ENCODE measurements around the gene UBE2O.

Gene UBE2O

GRCh38 chr17:76442341-76443338, 10.3 kb downstream of the UBE2O start:
- no peak for DNase-seq (ENCODE audit: low read depth, low spot score)
- no peak overlapping the region for H3K27ac ChIP-seq

- no peak for DNase-seq (ENCODE audit: low read depth, low spot score)
- H3K27ac ChIP-seq: no peak overlapping the region
Measured at GRCh38 chr17:76441686-76442340, 11.1 kb downstream of the UBE2O start.

GRCh38 chr17:76440751-76441362, 12.1 kb downstream of the UBE2O start:
- no peak for DNase-seq (ENCODE audit: low read depth, low spot score)
- no peak overlapping the region for H3K27ac ChIP-seq

- DNase-seq (ENCODE audit: low read depth, low spot score): no peak
- H3K27ac ChIP-seq: no peak overlapping the region
Measured at GRCh38 chr17:76439314-76439928, 13.5 kb downstream of the UBE2O start.

DNA sequence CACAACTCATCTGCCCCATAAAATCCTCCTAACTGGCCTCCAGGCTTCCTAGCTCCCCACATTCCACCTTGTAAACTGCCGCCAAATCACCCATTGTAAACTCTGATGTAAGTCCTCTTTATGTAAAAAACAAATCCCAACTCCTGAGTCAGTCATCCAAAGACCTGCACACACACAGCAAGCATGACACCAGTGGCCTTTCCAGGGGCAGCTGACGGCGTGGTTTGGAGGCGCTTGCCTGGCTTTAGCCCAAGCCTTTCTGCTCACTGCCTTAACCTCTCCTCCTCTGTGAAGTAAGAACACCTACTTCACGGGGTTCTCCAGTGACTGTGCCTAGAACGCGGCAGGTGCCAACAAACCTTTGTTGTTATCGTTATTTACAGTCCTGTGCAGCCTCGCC, 14.0 kb downstream of the UBE2O start:
- no peak for DNase-seq (ENCODE audit: low read depth, low spot score)
- no peak overlapping the region for H3K27ac ChIP-seq

DNA sequence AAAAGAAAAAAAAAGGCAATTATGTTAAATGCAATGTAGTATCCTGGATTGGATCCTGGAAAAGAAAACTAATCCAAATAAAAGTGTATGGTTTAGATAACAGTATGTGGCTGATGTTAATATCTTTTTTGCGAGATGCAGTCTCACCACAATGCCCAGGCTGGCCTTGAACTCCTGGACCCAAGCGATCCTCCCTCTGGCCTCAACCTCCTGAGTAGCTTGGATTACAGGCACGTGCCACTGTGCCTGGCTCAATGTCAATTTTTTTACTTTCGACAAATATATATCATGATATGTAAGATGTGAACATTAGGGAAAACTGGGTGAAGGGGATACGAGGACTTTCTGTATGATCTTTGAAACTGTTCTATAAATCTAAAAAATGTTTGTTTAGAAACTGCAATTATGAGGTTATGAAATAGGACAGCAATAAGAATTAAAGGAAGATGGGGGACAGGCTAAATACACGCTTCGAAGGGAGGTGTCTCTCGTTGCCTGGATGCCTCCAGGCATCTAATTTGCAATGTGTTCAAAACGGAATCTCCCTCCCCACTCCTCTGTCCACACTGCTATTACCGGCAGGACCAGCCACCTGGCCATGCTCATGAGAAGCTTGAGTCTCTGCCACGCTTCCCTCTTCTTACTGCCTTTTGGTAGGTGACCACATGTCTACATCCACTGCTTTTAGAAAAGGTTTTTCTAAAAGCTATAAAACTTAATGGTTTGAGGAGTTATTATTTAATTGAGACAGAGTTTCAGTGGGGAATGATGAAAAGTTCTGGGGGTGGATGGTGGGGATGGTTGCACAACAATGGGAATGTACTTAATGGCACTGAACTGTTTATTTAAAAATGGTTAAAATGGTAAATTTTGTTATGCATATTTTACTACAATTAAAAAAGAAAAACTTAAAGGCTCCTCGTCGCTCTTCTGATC, 15.2 kb downstream of the UBE2O start:
- H3K27ac ChIP-seq: no peak overlapping the region
- DNase-seq (ENCODE audit: low read depth, low spot score): no peak

DNA sequence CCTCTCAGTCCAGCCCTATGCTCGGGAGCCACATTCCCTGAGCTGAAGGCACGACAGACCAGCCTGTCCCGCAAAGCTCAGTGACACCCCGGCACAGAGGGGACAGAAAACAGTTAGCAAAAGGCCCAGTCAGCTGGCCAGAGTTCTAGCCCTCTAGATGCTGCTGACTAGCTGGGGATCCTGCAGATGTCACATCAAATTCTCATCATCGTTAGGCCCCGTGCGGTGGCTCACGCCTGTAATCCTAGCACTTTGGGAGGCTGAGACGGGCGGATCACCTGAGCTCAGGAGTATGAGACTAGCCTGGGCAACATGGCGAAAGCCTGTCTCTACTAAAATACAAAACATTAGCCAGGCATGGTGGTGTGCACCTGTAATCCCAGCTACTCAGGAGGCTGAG, 17.2 kb downstream of the UBE2O start:
- H3K27ac ChIP-seq: no peak overlapping the region
- DNase-seq (ENCODE audit: low read depth, low spot score): no peak

DNA sequence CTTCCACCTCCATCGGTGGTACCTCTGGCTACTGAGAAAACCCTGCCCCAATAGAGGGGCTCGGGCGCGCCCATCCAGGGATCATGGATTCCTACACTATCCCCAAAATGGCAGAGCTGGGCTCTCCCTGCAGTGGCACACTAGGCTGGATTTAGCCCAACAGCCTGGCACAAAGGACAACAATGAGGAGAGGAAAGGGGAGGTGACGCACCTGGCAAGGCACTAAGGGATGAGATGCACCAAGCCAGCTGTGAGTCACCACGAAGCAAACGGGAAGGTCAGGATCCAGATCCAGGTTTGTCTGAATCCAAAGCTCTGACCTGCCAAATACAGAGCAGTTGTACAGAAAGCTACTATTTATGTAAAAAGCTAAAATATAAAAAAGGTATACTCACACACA, 18.1 kb downstream of the UBE2O start:
- DNase-seq (ENCODE audit: low read depth, low spot score): no peak
- H3K27ac ChIP-seq: no peak overlapping the region

DNA sequence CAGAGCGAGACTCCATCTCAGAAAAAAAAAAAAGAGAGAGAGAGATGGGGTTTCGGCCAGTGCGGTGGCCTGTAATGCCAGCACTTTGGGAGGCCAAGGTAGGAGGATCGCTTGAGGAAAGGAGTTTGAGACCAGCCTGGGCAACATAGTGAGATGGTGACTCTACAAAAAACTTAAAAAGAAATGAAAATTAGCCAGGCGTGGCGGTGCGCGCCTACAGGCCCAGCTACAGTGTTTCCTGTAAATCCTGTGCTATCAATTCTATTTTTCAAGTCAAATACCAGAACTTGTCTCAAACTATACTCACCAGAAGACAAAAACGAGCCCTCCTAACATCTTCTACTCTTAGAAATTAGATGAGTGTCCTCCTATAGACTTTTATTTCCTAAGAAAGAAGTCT, 19.3 kb downstream of the UBE2O start:
- no peak for DNase-seq (ENCODE audit: low read depth, low spot score)

GRCh38 chr17:76432712-76433336, 20.1 kb downstream of the UBE2O start:
- no peak overlapping the region for H3K27ac ChIP-seq
- no peak for DNase-seq (ENCODE audit: low read depth, low spot score)

More for the DNA sequence above, 19.3 kb downstream of the UBE2O start:
- no peak overlapping the region for H3K27ac ChIP-seq

DNA sequence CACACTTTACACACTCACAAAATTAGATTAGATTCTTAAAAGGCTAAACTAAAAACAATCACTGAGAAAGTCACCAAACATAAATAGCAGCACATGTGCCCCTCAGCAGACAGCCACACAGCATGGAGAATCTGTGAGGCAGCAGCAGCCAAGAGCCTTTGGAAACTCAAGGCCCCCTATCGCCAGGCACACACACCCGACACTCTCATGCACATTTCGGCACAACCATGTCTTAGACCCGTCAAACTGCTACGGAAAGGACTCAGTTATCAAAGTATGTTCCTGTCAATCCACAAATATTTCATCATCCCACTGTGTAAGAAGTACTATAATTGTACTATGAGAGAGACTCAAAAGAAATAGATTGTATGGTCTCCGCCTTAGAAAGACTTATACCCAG, 20.9 kb downstream of the UBE2O start:
- no peak for DNase-seq (ENCODE audit: low read depth, low spot score)
- no peak overlapping the region for H3K27ac ChIP-seq

- no peak for DNase-seq (ENCODE audit: low read depth, low spot score)
- no peak overlapping the region for H3K27ac ChIP-seq
Measured at GRCh38 chr17:76431509-76431908, 21.4 kb downstream of the UBE2O start.

- no peak for DNase-seq (ENCODE audit: low read depth, low spot score)
- no peak overlapping the region for H3K27ac ChIP-seq
Measured at GRCh38 chr17:76428511-76428910, 24.4 kb downstream of the UBE2O start.

DNA sequence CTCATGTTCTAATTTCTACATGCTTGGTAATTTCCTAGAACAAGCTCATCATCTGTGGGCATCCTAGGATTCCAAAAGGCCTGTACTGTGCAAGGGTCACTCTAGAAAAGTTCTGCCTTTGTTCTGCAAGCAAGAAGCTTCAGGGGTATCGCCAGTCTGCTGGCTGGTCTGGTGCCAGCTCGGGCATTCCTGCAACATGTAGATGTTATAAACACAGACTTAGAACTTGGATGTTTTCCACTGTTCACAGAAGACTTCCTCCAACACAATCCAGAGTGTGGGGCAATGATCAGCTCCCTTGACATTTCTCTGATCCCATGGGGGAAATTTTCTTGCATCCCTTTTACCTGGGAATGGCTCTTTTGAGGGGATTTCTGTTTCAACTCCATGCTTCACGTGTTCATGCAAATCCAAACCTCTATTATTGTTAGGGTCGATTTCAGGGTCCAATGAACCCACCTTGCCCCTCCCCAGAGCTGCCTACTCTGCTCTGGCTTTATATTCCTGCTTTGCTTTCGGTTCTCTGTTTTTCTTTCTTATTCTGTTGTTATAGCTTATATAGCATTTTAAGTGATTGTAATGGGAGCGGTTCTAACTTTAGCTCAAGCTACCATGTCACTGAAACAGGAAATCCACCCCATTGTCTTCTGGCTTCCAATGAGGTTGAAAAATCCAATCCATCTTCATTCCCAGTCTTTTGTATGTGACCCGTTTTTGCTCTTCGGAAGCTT, 25.3 kb downstream of the UBE2O start:
- no peak overlapping the region for H3K27ac ChIP-seq
- DNase-seq (ENCODE audit: low read depth, low spot score): no peak

- H3K27ac ChIP-seq: no peak overlapping the region
- DNase-seq (ENCODE audit: low read depth, low spot score): no peak
Measured at GRCh38 chr17:76426853-76427252, 26.1 kb downstream of the UBE2O start.

DNA sequence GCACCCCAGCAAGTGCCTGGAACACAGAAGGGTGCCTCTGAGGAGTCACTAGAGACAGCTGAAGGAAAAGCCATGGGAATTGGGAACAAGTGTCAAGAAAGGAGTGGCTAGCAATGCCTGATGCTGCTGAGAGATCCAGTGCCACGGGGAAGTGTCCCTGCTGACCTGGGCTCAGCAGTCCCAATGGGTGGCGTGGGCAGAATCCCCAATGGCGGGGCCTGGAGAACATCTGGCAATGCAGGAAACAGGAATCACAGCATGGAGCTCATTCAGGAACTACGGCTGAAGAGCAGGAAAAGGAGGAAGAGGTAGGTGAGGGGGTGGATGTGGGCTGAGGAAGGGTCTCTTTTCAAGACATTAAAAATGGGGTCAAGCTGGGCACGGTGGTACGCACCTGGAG, 30.1 kb downstream of the UBE2O start:
- H3K27ac ChIP-seq: no peak overlapping the region
- DNase-seq (ENCODE audit: low read depth, low spot score): no peak

DNA sequence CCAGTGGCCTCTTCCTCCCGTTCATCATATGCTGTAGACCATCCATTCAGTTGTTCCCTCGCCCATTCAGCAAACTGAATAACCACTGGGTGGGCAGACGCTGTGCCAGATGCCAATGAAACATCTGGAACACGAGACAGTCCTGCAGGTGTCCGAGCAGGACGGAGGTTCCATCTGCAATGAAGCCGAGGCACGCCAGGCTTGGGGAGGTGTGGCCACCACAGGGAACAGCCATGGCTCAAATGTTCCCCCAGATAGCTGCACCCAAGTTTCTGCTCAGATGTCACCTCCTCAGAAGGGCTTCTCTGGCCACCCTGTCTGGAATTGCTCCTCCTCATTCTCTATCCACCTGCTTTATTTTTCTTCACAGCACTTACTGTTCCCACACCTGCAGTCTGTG, 30.5 kb downstream of the UBE2O start:
- H3K27ac ChIP-seq: no peak overlapping the region
- DNase-seq (ENCODE audit: low read depth, low spot score): no peak

GRCh38 chr17:76421044-76421407, 31.9 kb downstream of the UBE2O start:
- no peak overlapping the region for H3K27ac ChIP-seq
- no peak for DNase-seq (ENCODE audit: low read depth, low spot score)

All from epithelial cell of prostate (primary cell).